Loucy (cell line): ENCODE measurements around the gene CALML3.

Experiments used
- H2AFZ ChIP-seq: fragments of 200-600 bp; sonication (generic); 2 replicates; pipeline ENCODE4 v1.6.0; 2016; ENCODE audit warnings: antibody characterized with exemption, mild to moderate bottlenecking, low read length, moderate library complexity
- H3F3A ChIP-seq: fragments of 200-600 bp; 2 replicates; pipeline ENCODE4 v1.6.0; 2016; ENCODE audit warnings: antibody characterized with exemption, low read depth, mild to moderate bottlenecking
- H3K27me3 ChIP-seq: fragments of 200-600 bp; sonication (generic); 2 replicates; pipeline ENCODE4 v1.6.1; 2014; ENCODE audit warnings: low read length, mild to moderate bottlenecking; ENCODE audit not compliant: insufficient read depth, poor library complexity, severe bottlenecking
- H3K36me3 ChIP-seq: fragments of 200-600 bp; sonication (generic); 2 replicates; pipeline ENCODE4 v1.6.1; 2016; ENCODE audit warnings: low read length; ENCODE audit not compliant: insufficient read depth
- H3K4me1 ChIP-seq: fragments of 200-600 bp; sonication (generic); 2 replicates; pipeline ENCODE4 v1.5.1; 2014; ENCODE audit warnings: low read length, mild to moderate bottlenecking; ENCODE audit not compliant: insufficient read depth, poor library complexity, severe bottlenecking
- H3K4me2 ChIP-seq: fragments of 200-600 bp; sonication (generic); 2 replicates; pipeline ENCODE4 v1.6.0; 2014; ENCODE audit warnings: antibody characterized with exemption, low read length, low read depth, mild to moderate bottlenecking; ENCODE audit not compliant: poor library complexity, severe bottlenecking
- H3K4me3 ChIP-seq: fragments of 200-600 bp; sonication (generic); 2 replicates; pipeline ENCODE4 v1.5.1; 2014; ENCODE audit warnings: low read length, mild to moderate bottlenecking, mixed read lengths; ENCODE audit not compliant: poor library complexity, severe bottlenecking
- H3K79me2 ChIP-seq: fragments of 200-600 bp; sonication (generic); 2 replicates; pipeline ENCODE4 v1.6.1; 2014; ENCODE audit warnings: low read length; ENCODE audit not compliant: insufficient read depth
- H3K9ac ChIP-seq: fragments of 200-600 bp; sonication (generic); 2 replicates; pipeline ENCODE4 v1.6.0; 2014; ENCODE audit warnings: mild to moderate bottlenecking, low read depth, low read length, moderate library complexity; ENCODE audit not compliant: poor library complexity, severe bottlenecking
- H3K9me2 ChIP-seq: fragments of 200-600 bp; sonication (generic); replicated peaks from 2 replicates; pipeline ENCODE4 v1.6.1; 2016; ENCODE audit warnings: low read depth, low read length, mixed read lengths
- H3K9me3 ChIP-seq: fragments of 200-600 bp; sonication (generic); 2 replicates; pipeline ENCODE4 v1.6.1; 2014; ENCODE audit warnings: mild to moderate bottlenecking, antibody characterized with exemption, low read length, low read depth; ENCODE audit not compliant: insufficient read depth
- H4K20me1 ChIP-seq: fragments of 200-600 bp; sonication (generic); 2 replicates; pipeline ENCODE4 v1.6.0; 2014; ENCODE audit warnings: antibody characterized with exemption, low read length, mild to moderate bottlenecking; ENCODE audit not compliant: insufficient read depth, poor library complexity, severe bottlenecking
- CTCF ChIP-seq: fragments of 200-600 bp; sonication (generic); conservative IDR thresholded peaks from 2 replicates; pipeline ENCODE4 v1.5.1; 2014; ENCODE audit warnings: mild to moderate bottlenecking, antibody characterized with exemption, low read length
- EZH2phosphoT487 ChIP-seq: fragments of 200-600 bp; IDR thresholded peaks from 2 replicates; pipeline ENCODE4 v1.6.1; 2018; ENCODE audit warnings: antibody characterized with exemption, mild to moderate bottlenecking, moderate library complexity, borderline replicate concordance

The CALML3 gene

GRCh38 chr10:5542100-5542499 is 17.3 kb downstream of the CALML3 start:
- Histone ChIP-seq H3F3A (no peaks in the 10 kb centered on the region), H3K9me2 (no peaks in the 10 kb centered on the region), H3K4me3 (no peak overlapping the region), H3K79me2 (no peaks in the 10 kb centered on the region), H3K36me3 (no peaks in the 10 kb centered on the region), H3K4me1 (peaks cover under 1% of the 10 kb centered on the region), H3K27me3 (no peaks in the 10 kb centered on the region), H3K9me3 (no peaks in the 10 kb centered on the region), H4K20me1 (no peaks in the 10 kb centered on the region), H3K4me2 (no peak overlapping the region), H2AFZ (no peak overlapping the region), H3K9ac (no peak overlapping the region)
- TF ChIP-seq EZH2phosphoT487 (no peak), CTCF (no peak)

- H3K4me3 ChIP-seq = no peak overlapping the region
- no peak overlapping the region for H3K4me2 ChIP-seq
- no peaks in the 10 kb centered on the region for H3K79me2 ChIP-seq
- no peaks in the 10 kb centered on the region for H3K9me2 ChIP-seq
- no peaks in the 10 kb centered on the region for H3K27me3 ChIP-seq
- H2AFZ ChIP-seq = no peak overlapping the region
- TF ChIP-seq EZH2phosphoT487 (no peak), CTCF (no peak)
- no peaks in the 10 kb centered on the region for H3K9me3 ChIP-seq
- no peak overlapping the region for H3K9ac ChIP-seq
- no peaks in the 10 kb centered on the region for H3F3A ChIP-seq
- H4K20me1 ChIP-seq = no peaks in the 10 kb centered on the region
- H3K4me1 ChIP-seq = peaks cover 14% of the 10 kb centered on the region
- H3K36me3 ChIP-seq = no peaks in the 10 kb centered on the region
Observed at GRCh38 chr10:5543623-5544022, 18.9 kb downstream of the CALML3 start.

- H3F3A ChIP-seq = no peaks in the 10 kb centered on the region
- no peak overlapping the region for H2AFZ ChIP-seq
- H3K4me3 ChIP-seq = no peak overlapping the region
- H3K9me3 ChIP-seq = no peaks in the 10 kb centered on the region
- no peaks in the 10 kb centered on the region for H3K79me2 ChIP-seq
- H3K36me3 ChIP-seq = no peaks in the 10 kb centered on the region
- H3K27me3 ChIP-seq = no peaks in the 10 kb centered on the region
- H3K4me2 ChIP-seq = no peak overlapping the region
- H3K9ac ChIP-seq = no peak overlapping the region
- TF ChIP-seq EZH2phosphoT487 (no peak), CTCF (no peak)
- H3K9me2 ChIP-seq = no peaks in the 10 kb centered on the region
- no peaks in the 10 kb centered on the region for H4K20me1 ChIP-seq
- H3K4me1 ChIP-seq = peaks cover 21% of the 10 kb centered on the region
Observed at GRCh38 chr10:5544216-5544805, 19.6 kb downstream of the CALML3 start.
